ENCODE results near the gene FGF8.

FGF8 gene

GRCh38 chr10:101759309-101760247 lies 16.3 kb downstream of the FGF8 start:
- no peak for DNase-seq
- Histone ChIP-seq H3K27me3 (ENCODE audit: control insufficient read depth in 1 of 2, insufficient read depth in 1 of 2, low read length in 2 of 2) (peaks cover 63 to 77% of the 10 kb centered on the region in 2 experiments), H3K36me3 (ENCODE audit: control insufficient read depth in 1 of 2, insufficient read depth in 2 of 2, low read depth in 1 of 2, low read length in 2 of 2) (no peaks in the 10 kb centered on the region), H3K18ac (ENCODE audit: low read depth in 1 of 2, low read length in 2 of 2) (no peak overlapping the region), H2BK5ac (ENCODE audit: low read depth, low read length, poor library complexity, severe bottlenecking) (no peak overlapping the region), H3K9me3 (ENCODE audit: control insufficient read depth, low read length) (no peaks in the 10 kb centered on the region), H3K9ac (ENCODE audit: low read length) (no peak overlapping the region), H3K4me3 (ENCODE audit: insufficient read depth in 1 of 2, low read depth in 1 of 2, low read length in 2 of 2) (no peak overlapping the region), H4K91ac (ENCODE audit: low read length) (no peak overlapping the region), H3K27ac (ENCODE audit: low read length, poor library complexity, severe bottlenecking) (no peak overlapping the region), H3K79me1 (replicated peaks; ENCODE audit: low read length, poor library complexity, severe bottlenecking) (no peaks in the 10 kb centered on the region), H2AFZ (ENCODE audit: low read depth, low read length) (no peak overlapping the region), H2AK5ac (ENCODE audit: low read length, severe bottlenecking) (no peak overlapping the region), H2BK12ac (ENCODE audit: low read length in 2 of 2) (no peak overlapping the region), H3K14ac (ENCODE audit: low read length in 2 of 2) (no peak overlapping the region), H4K8ac (ENCODE audit: low read length) (no peak overlapping the region), H3K4ac (ENCODE audit: low read depth in 1 of 2, low read length in 2 of 2) (no peak overlapping the region), H3K23ac (ENCODE audit: low read length in 2 of 2) (no peak overlapping the region), H2BK15ac (ENCODE audit: low read depth, poor library complexity, severe bottlenecking) (peak overlapping the region; percentile 57), H3K4me2 (ENCODE audit: low read length, poor library complexity, severe bottlenecking) (no peak overlapping the region), H2BK120ac (ENCODE audit: low read depth, low read length) (no peak overlapping the region), H3K4me1 (ENCODE audit: control insufficient read depth, insufficient read depth, low read depth, low read length) (no peaks in the 10 kb centered on the region)
- 38% methylated on average over 9 of the region's 12 CpGs for WGBS

GRCh38 chr10:101758858-101759257 lies 17.1 kb downstream of the FGF8 start:
- WGBS, result 73% methylated on average over 2 of the region's 2 CpGs
- Histone ChIP-seq H3K27ac (ENCODE audit: low read length, poor library complexity, severe bottlenecking) (no peak overlapping the region), H3K36me3 (ENCODE audit: control insufficient read depth in 1 of 2, insufficient read depth in 2 of 2, low read depth in 1 of 2, low read length in 2 of 2) (no peaks in the 10 kb centered on the region), H3K9me3 (ENCODE audit: control insufficient read depth, low read length) (no peaks in the 10 kb centered on the region), H2BK5ac (ENCODE audit: low read depth, low read length, poor library complexity, severe bottlenecking) (no peak overlapping the region), H3K4ac (ENCODE audit: low read depth in 1 of 2, low read length in 2 of 2) (no peak overlapping the region), H3K4me2 (ENCODE audit: low read length, poor library complexity, severe bottlenecking) (no peak overlapping the region), H3K79me1 (replicated peaks; ENCODE audit: low read length, poor library complexity, severe bottlenecking) (no peaks in the 10 kb centered on the region), H3K14ac (ENCODE audit: low read length in 2 of 2) (no peak overlapping the region), H3K23ac (ENCODE audit: low read length in 2 of 2) (no peak overlapping the region), H2BK12ac (ENCODE audit: low read length in 2 of 2) (no peak overlapping the region), H4K8ac (ENCODE audit: low read length) (no peak overlapping the region), H3K4me3 (ENCODE audit: insufficient read depth in 1 of 2, low read depth in 1 of 2, low read length in 2 of 2) (no peak overlapping the region), H2BK120ac (ENCODE audit: low read depth, low read length) (no peak overlapping the region), H2AFZ (ENCODE audit: low read depth, low read length) (no peak overlapping the region), H3K9ac (ENCODE audit: low read length) (no peak overlapping the region), H2BK15ac (ENCODE audit: low read depth, poor library complexity, severe bottlenecking) (no peak overlapping the region), H2AK5ac (ENCODE audit: low read length, severe bottlenecking) (no peak overlapping the region), H3K27me3 (ENCODE audit: control insufficient read depth in 1 of 2, insufficient read depth in 1 of 2, low read length in 2 of 2) (peaks cover 60 to 81% of the 10 kb centered on the region in 2 experiments), H3K18ac (ENCODE audit: low read depth in 1 of 2, low read length in 2 of 2) (no peak overlapping the region), H3K4me1 (ENCODE audit: control insufficient read depth, insufficient read depth, low read depth, low read length) (no peaks in the 10 kb centered on the region), H4K91ac (ENCODE audit: low read length) (no peak overlapping the region)
- DNase-seq, result no peak

- Histone ChIP-seq H3K9ac (ENCODE audit: low read length) (no peak overlapping the region), H3K27me3 (ENCODE audit: control insufficient read depth in 1 of 2, insufficient read depth in 1 of 2, low read length in 2 of 2) (peaks cover 27 to 56% of the 10 kb centered on the region in 2 experiments), H3K79me1 (replicated peaks; ENCODE audit: low read length, poor library complexity, severe bottlenecking) (no peaks in the 10 kb centered on the region), H4K91ac (ENCODE audit: low read length) (no peak overlapping the region), H3K9me3 (ENCODE audit: control insufficient read depth, low read length) (no peaks in the 10 kb centered on the region), H2BK5ac (ENCODE audit: low read depth, low read length, poor library complexity, severe bottlenecking) (no peak overlapping the region), H2AK5ac (ENCODE audit: low read length, severe bottlenecking) (no peak overlapping the region), H3K4me3 (ENCODE audit: insufficient read depth in 1 of 2, low read depth in 1 of 2, low read length in 2 of 2) (no peak overlapping the region), H2AFZ (ENCODE audit: low read depth, low read length) (no peak overlapping the region), H3K4me2 (ENCODE audit: low read length, poor library complexity, severe bottlenecking) (no peak overlapping the region), H4K8ac (ENCODE audit: low read length) (no peak overlapping the region), H3K4me1 (ENCODE audit: control insufficient read depth, insufficient read depth, low read depth, low read length) (no peaks in the 10 kb centered on the region), H3K36me3 (ENCODE audit: control insufficient read depth in 1 of 2, insufficient read depth in 2 of 2, low read depth in 1 of 2, low read length in 2 of 2) (no peaks in the 10 kb centered on the region), H3K14ac (ENCODE audit: low read length in 2 of 2) (no peak overlapping the region), H3K23ac (ENCODE audit: low read length in 2 of 2) (no peak overlapping the region), H2BK12ac (ENCODE audit: low read length in 2 of 2) (no peak overlapping the region), H3K18ac (ENCODE audit: low read depth in 1 of 2, low read length in 2 of 2) (no peak overlapping the region), H2BK120ac (ENCODE audit: low read depth, low read length) (no peak overlapping the region), H2BK15ac (ENCODE audit: low read depth, poor library complexity, severe bottlenecking) (no peak overlapping the region), H3K4ac (ENCODE audit: low read depth in 1 of 2, low read length in 2 of 2) (no peak overlapping the region), H3K27ac (ENCODE audit: low read length, poor library complexity, severe bottlenecking) (no peak overlapping the region)
- WGBS, result 59% methylated on average over 1 of the region's 3 CpGs
- DNase-seq, result no peak
Observed at GRCh38 chr10:101752241-101752640, 23.7 kb downstream of the FGF8 start.

- H3K27me3 ChIP-seq (ENCODE audit: control insufficient read depth in 1 of 2, insufficient read depth in 1 of 2, low read length in 2 of 2), result peaks cover 35 to 55% of the 10 kb centered on the region in 2 experiments
- H2AFZ ChIP-seq (ENCODE audit: low read depth, low read length), result no peak overlapping the region
- no peaks in the 10 kb centered on the region for H3K79me1 ChIP-seq (replicated peaks; ENCODE audit: low read length, poor library complexity, severe bottlenecking)
- H3K18ac ChIP-seq (ENCODE audit: low read depth in 1 of 2, low read length in 2 of 2), result no peak overlapping the region
- H3K9me3 ChIP-seq (ENCODE audit: control insufficient read depth, low read length), result no peaks in the 10 kb centered on the region
- H3K9ac ChIP-seq (ENCODE audit: low read length), result no peak overlapping the region
- no peaks in the 10 kb centered on the region for H3K36me3 ChIP-seq (ENCODE audit: control insufficient read depth in 1 of 2, insufficient read depth in 2 of 2, low read depth in 1 of 2, low read length in 2 of 2)
- no peak overlapping the region for H3K4me3 ChIP-seq (ENCODE audit: insufficient read depth in 1 of 2, low read depth in 1 of 2, low read length in 2 of 2)
- H4K8ac ChIP-seq (ENCODE audit: low read length), result peak overlapping the region; percentile 23
- H3K4me1 ChIP-seq (ENCODE audit: control insufficient read depth, insufficient read depth, low read depth, low read length), result no peaks in the 10 kb centered on the region
- no peak overlapping the region for H2BK15ac ChIP-seq (ENCODE audit: low read depth, poor library complexity, severe bottlenecking)
- H2BK12ac ChIP-seq (ENCODE audit: low read length in 2 of 2), result no peak overlapping the region
- no peak overlapping the region for H2BK5ac ChIP-seq (ENCODE audit: low read depth, low read length, poor library complexity, severe bottlenecking)
- no peak overlapping the region for H3K14ac ChIP-seq (ENCODE audit: low read length in 2 of 2)
- 38% methylated on average over 18 of the region's 19 CpGs for WGBS
- DNase-seq, result no peak
- H4K91ac ChIP-seq (ENCODE audit: low read length), result no peak overlapping the region
- no peak overlapping the region for H2AK5ac ChIP-seq (ENCODE audit: low read length, severe bottlenecking)
- no peak overlapping the region for H3K27ac ChIP-seq (ENCODE audit: low read length, poor library complexity, severe bottlenecking)
- H3K4me2 ChIP-seq (ENCODE audit: low read length, poor library complexity, severe bottlenecking), result no peak overlapping the region
- H3K23ac ChIP-seq (ENCODE audit: low read length in 2 of 2), result no peak overlapping the region
- no peak overlapping the region for H2BK120ac ChIP-seq (ENCODE audit: low read depth, low read length)
- H3K4ac ChIP-seq (ENCODE audit: low read depth in 1 of 2, low read length in 2 of 2), result no peak overlapping the region
Observed at GRCh38 chr10:101749047-101750016, 26.6 kb downstream of the FGF8 start.
